HG03108 (cell line): ENCODE measurements around the gene TMEM18.

Experiments used
- ATAC-seq: cut with Tn5 transposase; IDR thresholded peaks from one replicate; pipeline ENCODE4 v1.9.1; 2021; ENCODE audit warnings: moderate library complexity; ENCODE audit not compliant: unreplicated experiment

TMEM18 gene

DNA sequence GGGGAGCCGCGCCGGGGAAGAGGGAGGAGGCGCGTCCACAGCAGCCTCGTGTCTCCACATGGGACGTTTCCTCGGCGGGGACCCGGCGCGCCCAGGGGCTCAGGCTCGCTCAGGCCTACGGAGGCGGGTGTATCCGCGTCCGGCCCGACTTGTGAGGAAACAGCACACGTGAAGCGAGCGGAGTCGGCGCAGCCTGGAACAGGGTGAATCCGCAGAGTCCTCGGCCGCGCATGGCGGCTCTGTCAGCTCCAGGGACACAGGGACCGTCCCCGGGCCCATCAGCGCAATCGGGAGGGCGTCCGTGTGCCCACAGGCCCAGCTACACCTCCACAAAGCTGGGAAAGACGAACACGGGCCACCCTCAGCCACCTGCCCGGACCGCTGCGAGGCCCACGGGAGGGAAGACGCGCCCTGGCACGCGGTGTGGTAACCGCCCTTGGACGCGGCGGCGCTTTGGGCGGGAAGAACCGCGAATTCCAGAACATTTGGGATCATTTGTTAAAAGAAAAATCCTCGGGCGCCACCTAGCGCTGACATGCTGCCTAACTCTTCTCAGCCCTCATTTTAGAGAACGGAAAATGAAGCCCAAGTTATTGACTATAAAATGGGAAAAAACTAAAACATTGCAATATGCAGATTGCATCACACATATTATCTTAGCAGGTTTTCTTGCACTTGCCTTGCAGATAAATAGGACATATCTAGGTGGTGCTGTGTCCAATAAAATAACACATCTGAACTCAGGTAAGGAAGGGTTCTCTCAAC is 40.4 kb downstream of the TMEM18 start:
- no peak for ATAC-seq

DNA sequence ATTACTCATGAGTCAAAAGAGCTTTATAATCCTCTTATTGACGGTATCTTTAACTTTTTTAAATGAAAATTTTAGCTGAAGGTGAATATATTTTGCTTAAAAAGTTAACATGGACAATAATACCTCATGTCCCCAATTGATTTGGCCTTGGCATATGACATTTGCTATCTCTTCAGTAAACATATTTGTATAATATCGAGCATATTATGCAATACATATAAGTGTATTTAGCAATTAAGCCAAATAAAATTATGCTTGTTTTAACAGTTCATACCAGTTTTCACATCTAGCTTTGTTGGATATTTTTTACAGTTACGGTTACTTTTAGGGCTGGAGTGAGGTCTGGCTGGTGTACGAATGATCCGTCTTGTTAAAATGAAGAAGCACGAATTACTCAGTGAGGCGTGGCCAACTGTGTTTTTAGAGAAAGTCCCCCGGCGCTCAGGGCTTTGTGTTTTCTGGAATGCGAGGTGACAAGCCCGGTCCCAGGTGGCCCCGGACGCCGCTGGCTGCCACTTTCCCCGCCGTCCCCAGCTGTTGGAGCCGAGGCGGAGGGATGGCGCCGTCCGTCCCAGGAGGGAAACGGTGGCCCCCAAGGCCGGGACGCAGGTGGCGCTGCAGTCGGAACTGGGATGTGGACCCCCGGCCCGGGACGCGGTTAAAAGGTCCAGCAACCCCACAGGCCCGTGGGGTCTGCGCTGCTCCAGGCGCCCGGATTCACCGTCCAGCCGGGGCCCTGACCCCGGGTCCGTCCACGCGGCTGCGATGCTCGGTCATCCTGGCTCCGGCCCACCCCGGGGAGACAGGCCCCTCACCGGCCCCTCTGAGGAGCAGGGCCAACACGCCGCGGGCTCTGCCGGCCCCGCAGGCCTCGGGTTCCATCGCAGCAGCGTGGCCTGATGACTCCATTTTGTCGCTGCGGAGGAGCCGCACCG is 41.3 kb downstream of the TMEM18 start:
- ATAC-seq, result no peak

DNA sequence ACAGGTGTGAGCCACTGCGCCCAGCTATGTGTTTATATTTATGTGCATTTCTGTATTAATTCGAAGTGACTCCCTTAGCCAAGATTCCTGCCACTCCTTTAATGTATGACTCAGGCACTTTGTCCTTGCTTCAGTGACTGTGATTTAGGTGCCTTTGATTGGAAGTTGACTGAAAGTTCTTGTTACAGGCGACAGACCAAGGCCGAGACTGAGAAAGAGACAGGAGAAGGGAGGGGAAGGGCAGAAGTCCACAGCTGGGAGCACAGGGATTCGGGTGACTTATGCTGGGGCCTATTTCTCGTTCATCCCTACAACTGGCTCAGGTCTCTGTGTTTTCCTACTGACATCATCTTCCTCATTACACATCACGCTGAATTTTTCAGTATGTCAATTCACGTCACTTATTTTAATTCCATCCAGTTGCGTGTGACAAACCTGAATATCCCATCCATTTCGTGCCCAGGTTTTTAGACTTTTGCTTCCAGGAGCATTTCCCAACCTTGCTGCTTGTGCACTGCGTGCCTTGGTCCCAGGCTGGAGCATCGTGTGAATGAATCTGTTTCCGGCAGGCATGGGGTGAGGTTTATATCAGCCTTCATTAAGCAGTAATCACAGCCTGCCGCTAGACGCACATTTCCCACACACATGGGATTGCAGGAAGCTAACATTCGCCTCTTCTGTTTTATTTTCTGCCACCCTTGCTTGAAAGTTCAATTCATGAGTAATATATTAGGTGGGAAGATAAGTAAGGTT is 42.4 kb downstream of the TMEM18 start:
- no peak for ATAC-seq

DNA sequence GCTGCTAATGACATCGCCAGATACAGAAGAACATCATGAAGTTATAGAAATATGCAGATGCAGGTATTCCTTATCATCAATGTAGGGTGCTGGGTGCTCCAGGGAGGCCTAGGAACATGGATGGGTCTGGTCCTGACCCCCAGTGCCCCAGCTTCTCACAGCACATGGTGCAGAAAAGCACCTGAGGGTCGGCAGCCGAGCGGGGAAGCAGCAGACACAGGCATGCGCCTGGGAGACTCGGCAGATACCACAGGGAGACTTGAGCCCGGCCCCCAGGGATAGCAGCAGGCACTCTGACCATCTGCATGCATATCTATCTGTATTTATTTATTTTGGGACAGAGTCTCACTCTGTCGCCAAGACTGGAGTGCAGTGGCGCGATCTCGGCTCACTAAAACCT is 43.2 kb downstream of the TMEM18 start:
- no peak for ATAC-seq

DNA sequence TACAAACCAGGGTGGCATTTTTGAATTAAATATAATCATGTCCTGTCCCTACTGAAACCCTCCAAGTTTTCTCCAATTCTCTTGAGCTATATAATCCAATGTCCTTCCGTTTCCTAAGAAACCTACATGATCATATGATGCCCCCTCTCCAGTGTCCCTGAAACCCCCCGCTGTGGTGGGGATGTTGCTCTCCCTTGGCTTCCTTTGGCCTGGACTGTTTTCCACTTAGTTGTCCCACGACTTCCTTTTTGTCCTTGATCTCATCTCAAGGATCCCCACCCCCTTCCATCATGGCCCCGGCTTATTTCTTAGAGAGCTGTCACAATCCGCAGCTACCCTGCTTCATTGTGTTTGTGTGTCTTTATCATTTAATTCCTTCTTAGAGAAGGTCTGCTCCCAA is 43.8 kb downstream of the TMEM18 start:
- no peak for ATAC-seq

DNA sequence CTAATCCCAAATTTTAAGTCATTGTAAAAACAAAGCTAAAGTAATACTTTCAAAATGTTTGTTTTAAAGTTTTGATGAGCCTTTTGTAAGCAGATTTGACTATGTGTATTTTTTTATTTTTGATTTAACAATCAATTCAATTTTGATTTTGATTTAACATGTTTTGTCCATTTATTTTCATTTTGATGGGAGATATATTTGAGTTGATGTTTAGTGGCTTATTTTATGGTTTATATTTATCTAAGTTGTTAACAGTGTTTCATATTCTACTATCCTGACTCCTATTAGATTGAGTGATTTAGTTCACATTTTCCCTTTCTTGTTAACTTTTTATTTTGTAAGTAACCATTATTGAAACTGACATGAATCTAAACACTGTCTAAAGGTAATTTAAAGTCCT is 44.7 kb downstream of the TMEM18 start:
- no peak for ATAC-seq

DNA sequence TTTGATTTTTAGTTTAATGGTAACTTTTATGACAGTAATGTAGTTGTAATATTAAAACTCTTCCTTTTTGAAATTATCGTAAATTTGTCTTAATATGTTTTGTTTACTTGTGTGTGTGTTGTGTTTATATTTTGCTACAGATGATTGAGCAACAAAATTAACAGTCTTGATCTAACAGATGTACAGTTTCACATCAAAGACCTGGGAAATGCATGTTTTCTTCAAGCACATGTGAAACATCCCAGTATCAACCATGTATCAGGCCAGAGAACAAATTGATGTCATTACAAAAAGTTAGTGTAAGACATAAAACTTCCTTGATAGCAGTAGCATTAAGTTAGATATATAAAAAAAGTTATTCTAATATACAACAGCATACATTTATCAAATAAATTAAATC is 45.5 kb downstream of the TMEM18 start:
- ATAC-seq, result no peak

DNA sequence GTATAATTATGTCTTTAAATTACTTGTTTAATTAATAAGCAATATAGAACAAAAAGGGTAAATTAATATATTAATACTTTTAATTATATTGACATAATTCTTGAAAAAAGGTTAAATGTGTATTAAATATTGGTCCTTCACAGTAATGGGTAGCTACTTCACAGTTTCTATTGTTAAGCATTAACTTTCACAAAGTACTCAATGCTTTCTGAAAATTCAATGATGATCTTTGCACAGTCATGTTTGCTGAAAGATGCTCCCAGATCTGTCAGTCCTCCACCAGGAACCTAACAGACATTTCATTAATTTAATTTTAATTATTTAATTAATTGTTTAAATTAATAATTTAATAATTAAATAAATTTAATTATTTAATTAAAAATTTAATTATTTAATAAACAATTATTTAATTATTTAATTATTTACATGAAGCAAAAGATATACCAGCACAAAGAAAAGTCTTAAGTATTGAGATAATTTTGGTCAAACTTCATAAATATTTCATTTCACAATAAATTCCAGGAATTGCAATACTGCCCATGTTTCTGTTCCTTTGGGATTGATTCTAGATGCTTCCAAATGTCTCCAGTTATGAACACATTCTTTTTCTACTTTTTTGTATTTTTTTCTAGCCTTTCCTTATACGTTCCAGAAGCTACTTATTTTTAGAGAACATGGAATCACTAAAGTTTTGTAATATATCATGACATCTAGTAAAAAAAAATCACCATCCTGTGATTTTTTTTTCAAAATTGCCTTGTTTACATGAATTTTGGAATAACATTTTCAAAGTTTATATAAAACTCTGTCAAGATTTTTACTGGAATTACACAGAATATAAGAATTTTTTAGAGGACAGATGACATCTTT is 46.5 kb downstream of the TMEM18 start:
- ATAC-seq, result no peak

DNA sequence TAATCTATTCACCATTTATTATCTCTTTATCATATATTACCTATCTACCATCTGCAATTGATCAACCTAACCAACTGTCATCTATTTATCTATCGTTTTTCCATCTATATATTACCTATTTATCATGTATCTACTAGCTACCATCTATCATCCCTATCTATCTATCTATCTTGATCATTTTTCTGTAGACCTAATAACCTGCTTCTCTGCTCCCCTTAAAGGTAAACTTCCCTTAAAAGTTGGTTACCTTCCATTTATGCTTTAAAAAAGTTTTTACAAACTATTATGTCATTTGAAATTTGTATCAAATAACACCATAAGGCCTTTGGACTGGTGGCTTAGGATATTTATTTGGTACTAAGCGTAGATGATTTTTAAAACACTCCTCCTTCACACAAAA is 47.2 kb downstream of the TMEM18 start:
- ATAC-seq, result no peak

DNA sequence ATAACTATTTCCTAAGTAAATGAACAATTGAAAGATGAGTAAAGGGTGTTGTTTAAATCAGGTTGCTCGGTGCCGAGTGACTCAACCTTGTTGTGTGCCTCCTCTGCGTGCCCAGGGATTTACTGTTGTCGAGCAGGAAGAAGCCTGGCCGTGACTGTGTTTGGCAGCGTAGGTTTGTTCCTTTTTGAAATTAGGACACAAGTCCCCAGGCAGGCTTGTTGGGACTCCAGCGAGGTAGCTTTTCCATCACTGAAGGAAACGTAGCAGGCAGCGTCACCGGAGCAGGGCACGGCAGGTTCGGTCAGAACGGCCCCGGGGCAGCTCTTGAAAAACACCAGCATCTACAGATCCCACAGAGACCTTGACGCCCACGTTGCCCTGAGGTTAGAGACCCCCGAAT is 48.6 kb downstream of the TMEM18 start:
- no peak for ATAC-seq

DNA sequence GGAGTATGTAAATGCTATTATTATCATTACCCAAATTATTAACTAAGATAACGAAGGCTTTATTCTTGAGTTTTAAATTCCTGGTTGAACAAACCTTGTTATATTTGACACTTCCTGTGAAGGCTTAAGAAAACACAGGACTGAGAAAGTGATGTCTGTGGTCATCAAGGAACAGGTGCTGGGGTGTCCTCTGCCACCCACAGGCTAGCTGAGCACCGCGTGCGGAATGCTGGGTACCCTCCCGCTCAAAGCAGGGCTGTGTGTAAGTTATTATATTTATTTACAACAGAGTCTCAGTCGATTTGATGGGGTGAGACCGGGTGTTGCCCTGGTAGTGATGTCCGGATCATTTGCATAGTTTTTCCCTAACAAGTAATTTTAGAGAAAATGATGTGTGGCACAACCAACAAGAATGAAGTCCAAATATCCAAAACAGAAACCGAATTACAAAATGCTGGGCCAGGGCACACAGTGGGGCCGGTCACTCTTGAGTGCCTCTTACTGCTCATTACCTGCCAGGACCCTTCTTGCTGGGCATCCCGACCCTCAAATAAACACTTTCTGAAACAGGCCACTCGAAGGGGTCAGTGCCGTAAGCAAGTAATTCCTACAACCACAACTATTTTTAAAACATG is 49.2 kb downstream of the TMEM18 start:
- no peak for ATAC-seq

DNA sequence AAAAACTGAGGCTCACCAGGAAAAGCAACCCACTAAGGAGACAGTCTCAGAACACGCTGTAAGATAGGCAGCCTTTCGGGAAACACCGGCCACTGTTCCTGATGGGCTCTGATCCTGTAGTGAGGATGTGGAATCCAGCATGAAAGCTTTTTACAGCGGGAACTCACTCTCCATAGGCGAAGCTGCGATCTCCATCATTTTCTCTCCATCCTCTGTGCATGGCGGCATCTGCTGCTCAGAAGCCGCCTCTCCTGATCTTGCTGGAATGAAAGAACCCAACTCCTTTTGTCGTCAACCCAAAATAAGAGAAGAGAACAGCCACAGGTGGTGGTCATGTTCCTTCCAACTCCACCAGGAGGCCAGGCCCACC is 49.9 kb downstream of the TMEM18 start:
- no peak for ATAC-seq

DNA sequence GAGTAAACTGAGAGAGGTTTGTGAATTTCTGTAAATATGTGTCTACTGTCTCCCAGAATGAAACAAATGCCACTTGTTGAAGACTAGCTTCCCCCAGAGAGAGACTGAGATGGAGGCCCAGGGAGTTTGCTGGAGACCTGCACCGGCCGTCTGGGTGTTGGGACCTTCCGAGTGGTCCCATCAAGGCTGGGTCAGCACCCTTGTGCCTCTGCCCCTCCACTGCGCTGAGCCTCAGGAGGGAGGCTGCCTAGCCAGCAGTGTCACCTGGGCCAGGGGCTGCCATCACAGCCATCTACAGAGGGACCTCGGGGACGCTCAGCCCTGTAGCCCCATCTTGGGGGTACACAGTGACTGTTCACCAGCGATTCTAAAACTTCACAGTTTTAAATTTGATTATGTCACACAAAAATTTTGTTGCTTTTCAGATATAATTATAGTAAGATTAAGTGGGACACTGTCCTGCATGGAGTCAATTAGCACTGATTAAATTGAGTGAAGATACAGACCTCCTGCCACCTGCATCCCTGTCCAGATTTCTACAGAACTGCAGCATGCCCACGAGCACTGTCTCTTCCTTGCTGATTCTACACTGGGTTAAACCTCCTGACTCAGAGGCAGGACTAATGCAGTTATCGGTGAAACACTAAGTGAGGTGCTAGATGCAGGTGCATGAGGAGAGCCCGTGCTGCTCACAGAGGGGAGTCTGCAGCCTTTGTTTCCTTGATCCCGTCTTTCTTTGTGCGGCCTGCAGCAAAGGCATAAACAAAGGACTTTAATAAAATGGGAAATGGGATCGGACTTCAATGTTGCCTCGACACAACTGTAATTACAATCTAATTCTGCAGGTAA is 50.5 kb downstream of the TMEM18 start:
- no peak for ATAC-seq

DNA sequence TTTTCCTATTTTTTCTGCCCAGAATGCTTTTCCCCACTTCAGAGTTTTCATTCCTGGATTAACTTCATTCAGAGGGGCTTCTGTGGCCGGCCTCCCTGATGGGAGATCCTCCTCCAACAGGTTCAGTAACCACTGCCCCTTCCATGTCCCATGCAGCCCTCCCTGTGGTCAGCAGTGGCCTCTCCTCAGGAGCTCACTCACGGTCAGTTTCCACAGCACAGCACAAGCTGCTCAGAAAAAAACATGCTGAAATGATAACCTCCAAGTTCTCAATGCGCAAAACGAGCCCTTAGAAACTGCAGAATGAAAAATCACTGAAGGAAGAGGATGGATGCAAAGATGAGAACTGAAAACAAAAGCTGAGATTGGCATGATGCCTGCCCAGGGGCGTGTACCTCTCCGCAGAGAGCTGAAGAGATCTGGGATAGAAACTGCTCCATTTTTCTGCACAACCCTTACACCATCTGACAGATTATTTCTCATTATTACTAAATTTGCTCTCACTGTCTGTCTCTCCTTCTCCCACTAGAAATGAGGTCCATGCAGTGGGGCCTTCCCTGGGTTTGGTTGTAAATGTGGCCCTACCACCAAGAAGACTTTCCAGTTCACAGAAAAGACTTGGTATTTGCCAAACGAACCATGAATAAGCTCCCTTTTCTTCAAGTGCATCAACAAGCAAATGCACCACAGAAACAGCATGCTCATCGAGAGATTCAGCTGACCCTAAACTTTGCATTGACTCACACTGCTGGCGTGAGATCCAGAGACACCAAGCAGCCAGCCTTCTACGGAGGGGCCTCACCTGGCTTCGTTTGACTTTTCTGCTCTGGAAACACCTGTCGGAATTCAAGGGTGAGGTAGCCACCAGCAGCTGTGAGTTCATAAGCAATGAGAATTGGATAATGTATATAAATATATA is 51.5 kb downstream of the TMEM18 start:
- ATAC-seq, result no peak

DNA sequence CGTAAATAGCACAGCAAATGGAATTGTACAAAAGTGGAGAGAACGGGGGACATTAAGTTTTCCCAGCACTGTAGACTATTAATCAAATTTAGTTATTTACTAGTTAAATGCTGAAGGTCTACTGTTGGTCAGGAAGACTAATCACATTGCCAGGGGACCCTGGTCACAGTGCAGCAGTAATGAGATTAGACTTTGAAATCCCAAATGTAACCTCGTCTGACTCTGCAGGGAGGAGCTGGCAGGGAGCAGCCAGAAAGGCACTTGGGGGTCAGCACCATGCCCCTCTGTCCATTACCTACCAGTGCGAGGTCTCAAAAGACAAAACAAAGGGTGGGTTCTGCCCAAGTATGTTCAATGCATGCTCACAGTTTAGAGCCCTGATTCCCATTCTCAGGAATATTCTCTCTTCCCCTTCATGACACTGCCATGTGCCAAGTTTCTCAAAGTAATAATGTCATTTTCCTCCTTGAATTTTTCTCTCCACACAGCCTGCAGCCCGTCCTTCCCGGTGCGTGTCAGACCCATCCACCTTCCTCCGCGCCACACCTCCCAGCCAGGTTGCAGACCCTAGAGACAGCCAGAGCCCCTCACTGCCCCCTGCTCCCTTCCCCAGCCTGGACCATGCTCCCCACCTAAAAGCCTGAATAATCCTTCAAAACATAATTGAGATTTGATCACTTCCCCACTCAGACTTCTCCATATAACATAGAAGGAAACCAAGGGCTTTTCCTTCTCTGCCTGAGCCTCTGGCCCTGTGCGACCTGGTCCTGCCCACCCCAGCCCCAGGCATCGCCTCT is 52.5 kb downstream of the TMEM18 start:
- ATAC-seq, result no peak

DNA sequence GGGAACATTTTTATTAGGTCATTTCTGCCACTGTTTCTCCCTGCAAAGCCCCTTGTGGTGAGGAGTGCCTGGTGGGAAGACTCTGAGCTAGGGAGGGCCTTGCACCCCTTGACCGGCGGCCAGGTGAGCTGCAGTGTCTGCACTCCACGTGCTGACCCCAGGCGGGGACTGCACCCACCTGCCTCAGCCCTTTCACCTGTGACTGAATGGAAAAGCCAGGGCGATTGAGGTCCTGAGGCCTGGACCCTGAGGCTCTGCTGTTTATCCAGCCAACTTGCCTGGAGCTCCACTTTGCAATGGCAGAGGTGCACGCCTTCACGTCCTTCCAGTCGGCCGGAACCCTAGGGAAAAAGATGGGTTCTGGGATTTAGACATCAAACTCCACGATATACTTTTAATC is 53.1 kb downstream of the TMEM18 start:
- no peak for ATAC-seq

DNA sequence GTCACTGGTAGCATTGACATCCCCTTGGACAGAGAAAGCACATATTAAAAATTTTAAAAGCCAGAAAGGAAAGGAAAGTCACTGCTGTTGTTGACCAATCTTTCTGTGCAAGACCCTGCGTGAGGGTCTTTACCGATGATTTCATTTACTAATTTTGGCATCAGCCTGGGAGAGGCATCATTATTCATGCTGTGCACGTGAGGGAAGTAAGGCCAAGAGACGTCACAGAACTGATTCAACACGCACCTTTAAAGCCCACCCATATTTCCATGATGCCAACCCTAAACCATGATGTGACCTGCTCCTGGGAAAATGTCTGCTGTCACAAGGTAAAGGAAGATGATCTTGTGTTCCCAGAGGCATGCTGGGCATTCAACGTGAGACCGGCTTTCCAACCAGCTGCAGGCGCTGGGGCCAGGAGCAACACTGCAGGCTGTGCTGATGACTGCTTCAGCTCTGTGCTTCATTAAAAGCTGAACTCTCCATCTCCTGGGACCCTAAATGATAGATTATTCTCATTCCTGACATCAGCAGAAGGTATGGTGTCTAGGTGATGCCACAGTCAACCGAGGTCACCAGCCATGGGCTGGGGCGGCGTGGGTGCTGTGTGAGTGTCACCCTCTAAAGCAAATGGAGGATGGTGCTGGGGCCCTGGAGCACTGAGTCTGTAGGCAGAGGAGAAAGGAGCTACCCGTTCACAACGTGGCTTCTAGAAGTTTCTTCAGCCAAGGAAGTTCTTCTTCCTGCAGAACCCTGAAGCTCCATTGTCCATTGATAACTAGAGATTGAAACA is 53.9 kb downstream of the TMEM18 start:
- no peak for ATAC-seq
